Measurements from ENCODE around the gene DNAH17.

Gene DNAH17

DNA sequence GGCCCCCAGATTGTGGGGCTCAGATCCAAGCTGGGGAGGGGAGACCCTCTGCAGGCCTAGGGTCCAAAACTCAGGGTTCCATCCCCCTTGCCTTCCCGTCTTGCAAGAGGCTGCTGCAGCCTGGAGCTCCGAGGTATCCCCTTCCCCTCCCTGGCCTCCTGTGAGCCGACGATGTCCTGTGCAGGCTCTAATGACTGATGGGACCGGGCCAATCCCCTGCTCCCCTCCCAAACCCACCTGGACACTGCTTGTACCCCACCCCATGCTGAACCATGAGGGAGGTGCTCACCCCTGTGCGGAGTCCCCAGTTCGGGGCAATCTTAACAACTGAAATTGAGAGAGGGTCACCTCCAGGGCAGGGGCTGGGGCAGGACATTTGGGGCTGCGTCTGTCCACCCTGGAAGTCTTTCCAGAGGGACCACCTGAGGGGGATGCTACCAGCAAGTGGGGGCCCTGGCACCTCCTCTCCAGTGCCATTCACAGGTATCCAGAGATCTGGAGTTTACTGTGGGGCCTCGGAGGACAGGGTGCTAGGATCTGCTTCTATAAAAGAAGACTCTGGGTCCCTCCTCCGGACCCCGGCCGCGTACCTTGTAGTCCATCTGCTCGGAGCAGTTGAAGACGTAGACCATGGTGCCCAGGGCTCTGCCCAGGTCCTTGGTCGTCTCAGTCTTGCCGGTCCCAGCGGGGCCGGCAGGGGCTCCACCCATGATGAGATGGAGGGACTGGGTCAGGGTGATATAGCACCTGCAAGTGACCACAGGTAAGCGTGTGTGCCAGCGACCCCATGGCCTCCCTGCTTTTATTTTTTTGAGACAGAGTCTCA lies 77.3 kb downstream of the DNAH17 start:
- no peak for DNase-seq

DNA sequence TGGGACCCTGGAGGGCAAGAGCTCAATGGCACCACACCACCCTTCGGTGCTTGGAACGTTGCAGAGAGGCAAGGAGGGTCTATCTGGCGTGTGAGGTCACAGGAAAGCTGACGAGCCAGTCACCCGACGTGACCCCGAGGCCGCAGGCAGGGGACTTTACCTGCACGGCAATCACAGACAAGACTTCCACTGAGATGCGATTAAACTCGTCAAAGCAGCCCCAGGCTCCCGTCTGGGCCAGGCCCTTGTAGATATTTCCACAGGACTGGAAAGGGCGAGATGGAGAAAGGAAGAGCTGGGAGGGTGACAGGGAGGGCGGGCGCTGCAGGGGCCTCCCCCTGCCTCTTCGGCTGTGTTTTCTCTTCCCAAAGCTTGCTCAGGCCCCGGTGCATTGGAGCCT lies 78.3 kb downstream of the DNAH17 start:
- no peak for DNase-seq

DNA sequence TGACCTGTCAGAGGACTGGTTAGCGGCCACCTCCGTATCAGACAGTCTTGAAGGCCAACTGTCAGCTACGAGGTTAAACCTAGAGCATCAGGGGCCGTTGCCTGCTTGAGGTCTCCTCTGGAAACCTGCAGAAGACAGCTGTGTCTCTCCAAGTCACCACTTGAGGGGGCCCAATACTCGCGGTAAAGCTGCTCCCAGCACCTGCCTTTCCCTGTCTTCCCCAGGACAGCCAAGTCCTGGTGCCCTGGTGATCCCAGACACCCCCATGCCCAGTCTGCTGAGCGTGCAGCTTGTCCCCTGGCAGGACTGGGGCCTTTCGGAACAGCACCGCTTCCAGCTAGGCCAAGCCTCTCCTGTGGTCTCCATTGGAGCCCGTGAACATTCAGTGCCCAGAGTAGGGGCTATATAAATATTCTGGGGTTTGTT lies 80.1 kb downstream of the DNAH17 start:
- DNase-seq, result peak in 53 of 56 donors; percentile 15 to 86 (median 67)

DNA sequence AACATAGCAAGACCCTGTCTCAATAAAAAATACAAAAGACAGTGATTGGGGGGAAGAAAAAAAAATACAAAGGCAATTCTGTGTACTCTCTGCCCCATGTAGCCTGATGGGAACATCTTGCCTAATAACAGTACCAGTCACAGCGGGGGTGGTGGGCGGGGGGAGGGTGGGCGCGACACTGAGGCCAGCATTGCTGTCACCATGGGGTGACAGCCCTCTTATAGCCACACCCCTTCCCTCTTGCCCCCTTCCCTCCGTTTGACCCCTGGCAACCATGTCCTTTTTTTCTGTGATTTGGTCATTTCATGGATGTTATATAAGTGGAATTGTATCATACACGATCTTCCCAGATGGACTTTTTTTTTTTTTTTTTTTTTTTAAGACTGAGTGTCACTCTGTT lies 80.9 kb downstream of the DNAH17 start:
- peak in 14 of 56 donors; percentile 4 to 58 (median 32) for DNase-seq

DNA sequence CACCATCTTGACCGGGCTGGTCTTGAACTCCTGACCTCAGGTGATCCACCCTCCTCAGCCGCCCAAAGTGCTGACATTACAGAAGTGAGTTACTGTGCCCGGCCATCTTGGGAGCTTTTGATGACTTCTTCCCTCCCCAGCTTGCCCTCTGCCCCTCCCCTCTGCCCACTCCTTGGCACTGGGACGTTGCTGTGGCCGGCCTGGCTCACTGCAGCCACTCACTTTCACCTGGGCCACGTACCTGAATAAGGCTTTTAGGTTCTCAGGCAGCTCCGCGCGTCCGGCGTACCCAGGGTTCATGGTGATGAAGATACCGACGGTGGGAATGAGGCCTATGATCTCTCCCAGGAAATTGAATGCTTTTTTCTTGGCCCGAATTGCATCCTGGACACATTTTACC lies 81.6 kb downstream of the DNAH17 start:
- no peak for DNase-seq

DNA sequence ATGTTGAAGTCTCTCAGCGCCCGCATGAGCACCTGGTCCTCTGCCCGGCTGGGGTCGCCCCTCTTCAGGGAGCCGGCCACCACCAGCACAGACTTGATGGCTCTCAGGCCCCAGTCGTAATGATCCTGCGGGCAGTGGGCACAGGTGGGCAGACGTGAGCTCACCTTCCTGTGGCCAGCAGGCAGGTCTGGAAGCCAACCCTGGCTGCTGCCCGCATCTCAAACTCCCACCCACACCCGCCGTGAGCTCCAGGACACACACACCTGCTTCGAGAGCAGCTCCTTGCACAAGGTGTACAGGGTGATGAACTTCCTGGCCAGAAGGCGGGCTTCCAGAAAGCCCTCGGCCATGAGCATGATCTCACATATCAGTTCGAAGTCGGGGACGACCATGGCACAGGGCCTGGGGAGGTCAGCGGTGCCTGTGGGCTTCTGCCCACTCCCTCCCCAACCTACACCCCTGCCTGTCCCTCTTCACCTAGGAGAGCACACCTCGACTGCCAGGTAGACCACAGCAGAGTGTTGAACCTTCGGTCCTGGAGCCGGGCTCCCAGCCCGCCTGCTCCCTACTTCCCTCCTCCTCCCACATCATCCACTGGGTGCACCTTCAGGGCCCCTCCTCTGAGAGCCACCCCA lies 82.4 kb downstream of the DNAH17 start:
- DNase-seq, result no peak

DNA sequence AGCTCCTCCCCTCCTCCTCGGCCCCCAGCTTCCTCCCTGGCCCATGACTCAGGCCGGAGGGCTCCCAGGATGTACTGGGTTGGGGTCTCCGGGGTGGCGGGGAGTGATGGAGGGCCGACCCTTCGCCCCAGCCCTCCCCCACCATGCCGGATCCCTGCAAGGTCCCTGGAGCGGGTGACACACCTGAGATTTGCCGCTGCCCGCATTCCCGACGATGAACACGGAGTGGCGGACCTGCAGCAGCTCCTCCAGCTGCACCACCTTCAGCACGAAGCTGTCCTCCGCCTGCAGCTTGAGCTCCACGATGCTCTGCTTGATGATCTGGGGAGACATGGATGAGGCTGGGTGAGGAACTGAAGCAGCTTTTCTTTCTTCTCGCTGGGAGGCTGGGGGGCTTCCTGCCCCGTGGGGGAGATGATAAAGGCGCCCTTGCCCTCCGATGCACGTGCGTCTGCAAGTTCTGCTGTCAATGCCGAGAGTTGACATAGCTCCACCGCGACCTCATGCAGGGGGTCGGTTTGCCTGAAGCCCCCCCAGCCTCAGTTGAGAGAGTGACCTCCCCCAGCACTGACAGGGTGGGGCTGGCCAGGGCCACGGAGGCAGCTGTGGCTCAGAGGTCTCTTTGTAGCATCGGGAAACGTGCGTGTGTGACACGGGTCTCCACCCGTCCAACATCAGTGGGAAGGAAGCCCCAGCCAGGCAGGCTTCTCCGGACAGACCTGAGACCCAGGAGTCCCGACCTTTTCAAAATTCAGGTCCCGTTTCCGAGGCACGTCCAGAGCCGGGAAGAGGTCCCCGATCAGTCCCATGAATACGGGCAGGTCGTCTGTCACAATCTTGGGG lies 83.1 kb downstream of the DNAH17 start:
- no peak for DNase-seq

DNA sequence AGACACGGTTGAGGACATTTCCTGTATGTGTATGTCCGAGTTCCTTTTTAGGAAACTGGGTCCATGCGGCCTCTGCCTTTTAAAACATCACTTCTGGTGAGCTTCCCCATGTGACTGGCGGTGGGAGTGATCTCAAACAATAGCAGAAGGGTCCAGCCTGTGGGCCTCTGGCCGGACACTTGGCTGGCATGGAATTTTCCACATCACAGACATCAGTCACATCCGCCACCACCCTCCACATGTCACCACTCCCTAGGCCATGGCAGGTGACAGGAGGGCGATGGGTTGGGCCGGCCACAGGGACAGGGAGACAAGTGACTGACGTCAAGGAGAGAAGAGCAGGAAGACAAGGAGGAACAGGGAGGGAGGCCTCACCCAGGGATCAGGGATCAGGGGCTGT lies 83.7 kb downstream of the DNAH17 start:
- no peak for DNase-seq

DNA sequence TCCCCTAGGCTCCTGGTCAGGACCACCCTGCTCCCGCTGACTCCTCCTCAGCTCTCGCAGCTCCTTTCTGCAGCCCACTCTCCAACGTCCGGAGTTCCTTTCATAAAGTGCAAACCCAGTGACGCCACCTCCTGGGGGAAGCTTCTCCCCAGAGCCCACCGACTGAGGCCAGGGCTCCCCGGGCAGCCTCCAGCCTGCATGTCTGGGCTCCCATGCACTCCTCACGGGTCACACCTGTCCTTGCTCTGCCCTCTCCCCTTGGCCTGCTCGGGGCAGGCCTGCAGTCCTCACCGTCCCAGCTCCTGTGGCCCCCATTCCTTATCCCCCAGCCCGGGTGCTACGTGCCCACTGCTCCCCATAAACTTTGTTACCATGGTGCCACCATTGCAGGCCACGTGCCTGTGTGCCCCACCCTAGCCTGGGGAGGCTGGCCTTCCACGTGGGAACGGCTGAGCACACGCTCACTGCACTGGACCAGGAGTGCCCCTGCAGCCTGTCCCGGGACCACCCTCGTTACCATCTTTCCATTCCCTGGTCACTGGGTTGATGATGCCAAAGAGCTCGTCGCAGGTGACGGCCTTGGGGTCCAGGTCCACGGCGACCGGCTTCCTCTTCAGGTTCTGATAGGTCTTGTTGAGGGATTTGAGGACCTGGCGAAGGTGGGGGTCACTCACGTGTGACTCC lies 84.9 kb downstream of the DNAH17 start:
- DNase-seq, result no peak

DNA sequence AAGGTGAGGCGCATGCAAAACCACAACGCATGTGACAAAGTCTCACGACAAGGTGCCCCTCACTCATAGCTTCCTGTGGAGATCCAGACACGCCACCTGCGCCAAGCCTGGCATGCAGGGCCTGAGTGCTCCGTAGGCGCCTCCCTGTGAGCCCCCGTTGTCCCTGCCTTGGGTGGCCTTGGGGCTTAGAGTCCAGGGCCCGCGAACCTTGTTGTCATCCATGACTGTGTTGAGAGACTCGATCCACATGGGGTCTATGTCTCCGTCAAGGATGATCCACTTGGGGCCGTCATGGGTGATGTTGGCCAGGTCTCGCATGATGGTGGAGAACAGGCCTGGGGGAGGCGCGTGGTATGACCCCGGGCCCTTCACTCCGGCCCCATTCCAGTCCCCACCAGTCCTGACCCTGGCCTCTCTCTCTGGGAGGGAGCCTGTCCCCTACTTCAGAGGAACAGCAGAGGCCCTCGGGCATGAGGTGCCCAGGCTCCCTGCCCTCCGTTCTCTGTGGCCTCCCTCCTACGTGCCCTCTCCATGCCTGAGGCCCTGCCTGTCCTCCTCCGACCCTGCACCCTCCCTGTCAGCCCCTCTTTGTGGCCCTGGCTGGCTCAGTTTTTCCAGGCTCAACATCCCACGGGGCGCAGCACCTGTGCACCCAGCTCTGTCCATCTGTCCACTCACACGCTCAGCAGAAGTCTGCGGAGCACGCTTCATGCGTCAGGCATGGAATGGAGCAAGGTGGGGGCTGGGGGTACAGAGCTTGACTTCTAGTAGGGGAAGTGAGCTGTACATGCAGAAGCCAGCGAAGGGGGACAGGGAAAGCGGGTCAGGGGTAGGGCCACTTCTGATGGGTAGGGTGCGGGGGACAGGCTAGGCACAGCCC lies 85.7 kb downstream of the DNAH17 start:
- no peak for DNase-seq

DNA sequence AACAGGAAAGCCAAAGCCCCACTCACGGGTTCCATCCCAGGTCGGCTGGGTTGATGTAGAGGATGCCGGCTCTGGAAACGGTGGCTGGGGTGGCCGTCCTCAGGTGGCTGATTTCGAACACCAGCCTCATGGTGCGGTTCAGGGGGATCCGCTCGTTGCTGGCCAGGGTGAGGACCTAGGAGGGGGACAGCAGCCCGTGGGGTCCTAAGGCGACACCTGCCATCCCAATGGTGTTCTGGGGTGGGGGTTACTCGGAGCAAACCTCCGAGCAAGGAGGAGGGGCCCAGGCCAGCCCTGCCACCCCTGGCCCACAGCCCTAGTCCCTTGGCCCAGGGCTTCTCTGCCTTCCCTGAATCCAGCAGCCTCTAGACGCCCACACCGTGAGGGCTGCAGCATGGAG lies 86.5 kb downstream of the DNAH17 start:
- DNase-seq, result no peak

DNA sequence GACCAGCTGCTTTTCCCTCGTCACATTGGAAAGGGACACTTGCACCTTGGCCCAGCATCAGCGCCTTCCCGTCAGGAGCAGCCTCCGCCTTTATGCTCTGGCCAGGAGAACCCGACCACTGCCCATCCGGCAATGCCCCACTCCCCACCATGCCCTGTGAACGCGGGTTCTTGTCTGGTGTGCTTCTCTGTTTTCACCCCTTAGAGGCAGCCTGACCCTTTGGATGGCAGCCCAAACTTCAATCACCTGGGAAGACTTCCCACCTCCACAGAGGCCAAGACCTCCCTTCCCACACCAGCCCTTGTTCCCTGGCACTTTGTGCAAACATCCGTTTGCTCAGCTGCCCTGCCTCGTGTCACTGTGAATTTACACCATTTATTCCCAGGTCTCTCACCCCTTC lies 87.0 kb downstream of the DNAH17 start:
- no peak for DNase-seq

DNA sequence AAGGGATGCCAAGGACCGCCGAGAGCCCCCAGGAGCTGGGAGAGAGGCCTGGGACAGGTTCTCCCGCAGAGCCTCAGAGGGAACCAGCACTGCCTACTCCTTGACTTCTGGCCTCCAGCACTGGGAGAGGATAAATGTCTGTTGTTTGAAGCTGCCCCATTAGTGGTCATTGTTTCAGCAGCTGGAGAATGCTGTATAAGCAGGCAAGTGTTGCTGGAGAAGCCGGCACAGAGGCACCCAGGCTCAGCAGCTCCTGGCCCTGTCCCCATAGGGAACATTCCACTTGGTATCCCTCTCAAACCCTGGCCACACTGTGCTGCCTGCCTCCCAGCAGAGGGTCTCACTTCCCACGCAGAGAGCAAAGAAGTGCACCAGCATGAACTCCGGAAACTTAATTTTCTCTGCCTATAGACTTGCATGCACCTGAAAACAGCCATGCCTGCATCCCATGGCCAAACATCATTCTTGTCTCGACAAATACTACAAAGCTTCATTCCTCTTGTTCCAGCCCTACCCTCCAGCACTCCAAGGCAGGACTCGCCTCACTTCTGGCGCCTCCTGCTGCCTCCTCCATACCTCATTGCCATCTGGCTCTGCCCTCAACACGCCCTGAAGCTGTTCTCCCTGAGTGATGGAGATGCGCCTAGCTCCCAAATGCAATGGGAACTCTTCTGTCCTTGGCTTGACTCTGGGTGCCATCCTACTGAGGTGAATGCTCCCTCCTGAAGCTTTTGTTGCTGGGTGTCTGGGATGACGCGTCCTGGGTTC lies 88.1 kb downstream of the DNAH17 start:
- peak in 15 of 56 donors; percentile 3 to 64 (median 34) for DNase-seq

DNA sequence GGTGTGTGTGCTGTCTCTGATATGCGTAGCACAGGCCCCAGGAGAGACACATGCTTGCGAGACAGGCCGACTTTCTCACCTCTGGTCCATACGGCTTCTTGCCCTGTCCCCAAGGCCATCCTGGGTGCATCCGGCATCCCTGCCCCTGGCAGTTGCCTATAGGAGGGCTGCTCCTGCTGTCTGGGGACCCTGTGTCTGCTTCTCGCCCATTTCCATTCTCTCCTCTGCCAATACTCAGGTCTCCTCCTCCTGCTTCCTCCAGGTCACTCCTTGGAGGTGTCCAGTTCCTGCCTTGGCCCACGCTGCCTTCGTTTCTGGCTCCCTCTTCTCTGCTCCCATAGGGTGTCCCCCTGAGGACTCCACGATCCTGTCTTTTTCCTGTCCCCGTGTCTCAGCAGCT lies 89.0 kb downstream of the DNAH17 start:
- DNase-seq, result no peak

DNA sequence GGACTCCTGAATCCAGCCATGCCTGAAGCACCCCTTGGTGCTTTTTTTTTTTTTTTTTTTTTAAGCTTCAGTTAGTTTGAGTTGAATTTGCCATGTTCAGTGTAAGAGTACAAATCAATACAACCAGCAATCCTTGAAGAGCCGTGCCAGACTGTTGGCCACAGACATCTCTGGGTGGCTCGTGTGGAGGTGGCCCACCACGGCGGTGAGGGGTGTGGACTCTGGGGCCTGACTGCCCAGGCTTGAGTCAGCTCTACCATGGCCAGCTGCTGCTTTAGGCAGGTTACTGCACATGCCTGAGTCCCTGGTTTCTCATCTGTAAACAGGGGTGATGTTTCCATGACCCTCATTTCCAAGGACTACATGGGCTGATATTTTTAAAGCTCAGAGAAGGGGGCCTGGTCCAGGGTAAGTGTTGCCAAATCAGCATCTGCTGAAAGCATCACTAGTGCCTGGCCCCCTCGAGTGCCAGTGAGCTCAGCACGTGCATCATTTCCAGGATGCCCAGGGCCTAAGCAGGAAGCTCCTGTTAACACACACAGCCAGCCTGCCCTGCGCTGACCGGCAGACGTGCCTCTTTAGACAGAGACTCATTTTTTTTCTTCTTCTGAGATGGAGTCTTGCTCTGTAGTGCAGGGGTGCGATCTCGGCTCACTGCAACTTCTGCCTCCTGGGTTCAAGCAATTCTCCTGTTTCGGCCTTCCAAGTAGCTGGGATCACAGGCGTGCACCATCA lies 90.1 kb downstream of the DNAH17 start:
- DNase-seq, result no peak

DNA sequence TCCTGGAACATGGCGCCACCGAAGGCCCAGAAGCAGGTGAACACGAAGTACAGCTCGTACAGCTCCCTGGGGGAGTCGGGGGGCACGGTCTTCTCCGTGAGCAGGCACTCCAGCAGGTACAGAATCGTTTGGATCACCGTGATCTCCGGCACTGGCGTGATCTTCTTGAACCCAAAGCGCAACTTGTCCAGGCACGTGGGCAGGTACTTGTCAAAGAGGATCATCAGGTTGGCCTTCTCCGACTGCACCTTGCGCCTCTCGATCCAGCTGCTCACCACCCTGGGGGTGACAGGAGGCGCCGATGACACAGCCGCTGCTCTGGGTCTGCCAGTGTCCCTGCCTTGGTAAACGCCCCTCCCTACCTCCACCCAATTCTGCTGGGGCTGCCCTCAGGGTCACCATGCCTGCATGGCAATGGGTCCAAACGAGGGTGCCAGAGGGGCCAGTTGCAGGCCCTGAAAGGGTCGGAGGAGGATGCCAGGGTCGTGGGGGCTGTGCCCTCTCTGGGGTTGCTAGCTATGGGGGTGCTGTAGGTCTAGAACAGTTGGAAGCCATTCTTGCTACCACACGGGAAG lies 90.9 kb downstream of the DNAH17 start:
- no peak for DNase-seq

DNA sequence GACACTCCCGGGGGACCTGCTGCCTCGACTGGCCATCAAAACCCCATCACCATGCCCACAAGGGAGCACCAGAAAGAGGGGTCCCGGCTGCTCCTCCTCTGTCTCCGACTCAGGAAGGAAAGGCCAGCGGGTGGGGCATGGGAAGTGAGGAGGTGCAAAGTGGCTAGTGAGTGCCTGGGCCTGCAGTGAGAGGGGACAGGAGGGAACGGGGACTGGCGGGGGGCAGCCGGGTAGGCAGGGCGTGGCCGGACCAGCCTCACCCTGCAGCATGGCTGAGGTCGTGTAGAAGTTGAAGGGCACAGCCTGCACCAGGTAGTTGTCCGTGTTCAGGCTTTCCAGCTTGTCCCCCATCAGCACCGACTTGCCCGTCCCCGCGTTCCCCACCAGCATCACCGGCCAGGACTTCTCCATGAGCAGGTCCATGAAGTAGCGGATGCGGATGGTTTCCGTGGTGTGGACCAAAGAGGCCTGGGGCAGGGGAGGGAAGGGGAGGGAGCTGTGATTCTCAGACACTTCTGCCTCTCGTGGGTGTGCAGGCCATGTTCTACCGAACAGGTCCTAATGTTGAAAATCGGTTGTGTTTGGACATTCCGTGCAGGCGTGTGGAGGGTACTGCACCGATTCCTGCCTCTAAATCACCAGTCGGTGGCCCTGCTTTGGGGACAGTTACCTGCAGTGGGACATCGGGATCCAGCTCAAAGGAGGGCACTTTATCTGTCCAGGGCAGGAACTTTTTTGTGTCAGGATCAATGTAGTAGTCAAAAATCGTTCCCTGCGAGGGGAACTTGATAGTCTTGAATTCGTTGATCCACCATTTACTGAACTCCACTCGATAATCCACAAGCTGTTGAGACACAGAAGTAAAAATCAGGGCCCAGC lies 91.7 kb downstream of the DNAH17 start:
- no peak for DNase-seq

All from amygdala (tissue), 56 donors.